A673 (cell line): ENCODE results near the gene PLEKHA6.

Experiments used
- EZH2 ChIP-seq: fragments of 200-600 bp; sonication (generic); IDR thresholded peaks from 2 replicates; pipeline ENCODE4 v1.6.1; 2017; ENCODE audit warnings: borderline replicate concordance, low read depth, mild to moderate bottlenecking, mixed read lengths, antibody characterized with exemption, low read length; ENCODE audit not compliant: poor library complexity, severe bottlenecking
- TF ChIP-seq, protein P1 (sequence below): fragments of 300-800, 200-600 bp; sonication (generic); conservative IDR thresholded peaks from 2 replicates; pipeline ENCODE4 v1.5.1; 2017; ENCODE audit warnings: low read depth, mild to moderate bottlenecking, antibody characterized with exemption, low read length, moderate library complexity, mixed read lengths

DNA sequence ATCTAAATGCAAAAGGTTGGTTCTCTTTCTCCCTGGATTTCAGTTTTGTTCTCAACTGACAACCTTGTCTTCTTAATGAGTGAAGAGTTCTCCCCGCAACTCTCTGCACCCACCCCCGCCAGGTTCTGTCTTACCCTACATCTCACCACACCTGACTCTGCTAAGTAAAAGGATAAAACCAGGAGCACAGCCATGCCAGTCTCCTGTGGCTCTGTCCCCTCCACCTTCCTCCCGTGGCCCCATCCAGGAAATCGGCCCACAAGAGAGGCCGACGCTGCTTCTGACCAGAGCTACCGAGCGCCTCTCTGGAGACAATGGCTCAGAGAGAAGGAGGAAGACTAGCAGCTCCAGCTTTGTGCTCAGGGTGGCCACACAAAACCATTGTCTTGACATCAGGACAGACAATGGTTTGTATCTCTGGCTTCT lies 72.2 kb downstream of the PLEKHA6 start:
- TF ChIP-seq, protein P1, sequence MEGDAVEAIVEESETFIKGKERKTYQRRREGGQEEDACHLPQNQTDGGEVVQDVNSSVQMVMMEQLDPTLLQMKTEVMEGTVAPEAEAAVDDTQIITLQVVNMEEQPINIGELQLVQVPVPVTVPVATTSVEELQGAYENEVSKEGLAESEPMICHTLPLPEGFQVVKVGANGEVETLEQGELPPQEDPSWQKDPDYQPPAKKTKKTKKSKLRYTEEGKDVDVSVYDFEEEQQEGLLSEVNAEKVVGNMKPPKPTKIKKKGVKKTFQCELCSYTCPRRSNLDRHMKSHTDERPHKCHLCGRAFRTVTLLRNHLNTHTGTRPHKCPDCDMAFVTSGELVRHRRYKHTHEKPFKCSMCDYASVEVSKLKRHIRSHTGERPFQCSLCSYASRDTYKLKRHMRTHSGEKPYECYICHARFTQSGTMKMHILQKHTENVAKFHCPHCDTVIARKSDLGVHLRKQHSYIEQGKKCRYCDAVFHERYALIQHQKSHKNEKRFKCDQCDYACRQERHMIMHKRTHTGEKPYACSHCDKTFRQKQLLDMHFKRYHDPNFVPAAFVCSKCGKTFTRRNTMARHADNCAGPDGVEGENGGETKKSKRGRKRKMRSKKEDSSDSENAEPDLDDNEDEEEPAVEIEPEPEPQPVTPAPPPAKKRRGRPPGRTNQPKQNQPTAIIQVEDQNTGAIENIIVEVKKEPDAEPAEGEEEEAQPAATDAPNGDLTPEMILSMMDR = no peak
- TF ChIP-seq EZH2 = no peak
